ENCODE data around the gene FHIT.

DNA sequence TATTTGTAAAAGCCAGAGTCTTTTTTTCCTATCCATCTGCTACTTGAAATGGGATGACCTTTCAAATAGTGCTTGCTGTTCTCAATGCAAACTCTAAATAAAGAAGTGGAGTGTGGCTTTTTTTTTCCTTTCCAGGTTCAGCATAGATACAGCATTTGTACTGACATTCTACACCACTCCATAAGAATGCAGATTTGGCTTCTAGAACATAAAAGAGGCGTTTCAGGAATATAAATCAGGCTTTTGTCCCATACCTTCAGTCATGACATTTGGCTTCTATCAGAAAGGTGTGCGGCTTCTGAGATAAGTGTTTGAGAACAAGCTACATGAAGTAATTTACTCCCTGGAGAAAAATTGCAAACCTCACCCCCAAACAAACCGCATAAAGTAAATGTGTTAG lies 553.1 kb downstream of the FHIT start:
- TF ChIP-seq CTCF (conservative IDR thresholded peaks at IDR 0.05) (no peak), EZH2 (IDR thresholded peaks at IDR 0.05; ENCODE audit: low read depth) (no peak)

All from PC-9 (cell line).